Left hindlimb (tissue), 1 donor: ENCODE measurements around the gene ZNF213.

Experiments used
- DNase-seq: peaks from one replicate; pipeline ENCODE4 v3.0.0-alpha.2; 2018

ZNF213 gene

DNA sequence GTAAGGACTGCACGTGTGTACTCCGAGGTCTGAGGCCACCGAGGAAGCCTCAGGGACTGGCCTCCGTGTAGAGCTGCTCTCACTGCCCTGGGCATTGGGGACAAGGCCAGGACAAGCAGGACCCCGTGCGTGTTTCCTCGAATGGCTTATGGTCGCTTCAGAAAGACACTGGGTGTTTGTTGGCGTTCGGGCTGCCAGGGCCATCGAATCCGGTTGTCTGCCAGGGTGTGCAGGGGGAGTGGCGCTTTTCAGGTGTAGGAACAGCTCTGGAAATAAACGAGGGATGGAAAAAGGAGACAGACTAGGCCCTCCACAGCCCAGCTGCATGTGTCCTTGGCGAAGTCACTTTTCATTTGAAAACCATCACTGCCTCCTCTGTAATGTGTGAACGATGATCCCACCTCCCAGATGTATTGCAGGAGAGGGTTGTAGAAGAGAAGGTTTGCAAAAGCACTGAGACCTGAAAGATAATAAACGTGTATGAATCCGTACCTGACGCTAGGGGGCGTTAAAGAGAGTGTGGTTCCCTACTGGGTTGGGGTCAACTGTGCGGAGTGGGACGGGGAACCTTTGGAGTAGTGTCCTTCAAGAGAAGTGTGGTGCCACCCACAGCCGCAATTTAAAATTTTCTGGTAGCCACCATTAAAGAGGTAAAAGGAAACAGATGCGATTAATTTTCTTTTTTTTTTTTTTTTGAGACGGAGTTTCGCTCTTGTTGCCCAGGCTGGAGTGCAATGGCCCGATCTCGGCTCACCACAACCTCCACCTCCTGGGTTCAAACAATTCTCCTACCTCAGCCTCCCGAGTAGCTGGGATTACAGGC is 33.6 kb upstream of the ZNF213 start:
- no peak for DNase-seq

- no peak for DNase-seq
Observed at GRCh38 chr16:3101841-3102470, 32.9 kb upstream of the ZNF213 start.

DNA sequence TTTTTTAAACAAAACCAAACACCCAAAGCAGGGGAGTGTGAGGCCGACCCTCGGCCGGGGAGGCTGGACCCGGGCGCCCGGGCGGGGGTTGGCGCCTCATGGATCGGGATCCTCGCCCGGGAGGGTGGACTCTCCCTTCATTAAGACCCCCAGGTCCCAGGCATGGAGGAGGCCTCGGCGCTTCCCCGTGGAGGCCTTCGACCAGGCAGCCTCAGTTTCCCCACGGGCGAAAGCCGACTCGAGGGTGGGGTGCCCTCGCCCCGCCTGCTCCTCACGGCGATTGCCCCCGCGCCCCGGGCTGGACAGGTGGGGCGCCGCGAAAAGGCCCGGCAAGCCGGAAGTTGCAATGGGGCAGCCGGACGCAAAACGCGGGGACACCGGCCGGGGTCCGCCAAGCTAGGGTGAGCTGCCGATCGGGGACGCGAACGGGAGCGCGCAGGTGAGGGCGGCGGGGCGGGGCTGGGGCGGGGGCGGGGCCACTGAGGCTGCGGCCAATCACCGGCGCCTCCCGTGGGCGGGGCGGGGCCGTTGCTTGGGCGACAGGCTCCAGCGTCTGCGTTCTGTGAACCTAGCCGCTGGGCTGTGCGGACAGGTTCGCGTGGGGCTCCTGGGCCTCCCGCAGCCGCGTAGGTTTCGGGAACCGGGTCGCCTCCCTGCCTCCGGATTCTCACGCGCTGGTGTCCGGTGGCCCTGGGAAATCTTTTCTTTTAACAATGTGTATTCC is 28.5 kb upstream of the ZNF213 start:
- DNase-seq: peak; percentile 95

GRCh38 chr16:3112058-3112880 is 22.6 kb upstream of the ZNF213 start, which contains the start of gene ZNF205:
TSS of gene ZNF205 (plus strand) at chr16:3112586. CDS start at chr16:3113431, 845 bp downstream.
- DNase-seq: peak; percentile 83

- DNase-seq: no peak
Observed at GRCh38 chr16:3112881-3113574, 21.8 kb upstream of the ZNF213 start.

DNA sequence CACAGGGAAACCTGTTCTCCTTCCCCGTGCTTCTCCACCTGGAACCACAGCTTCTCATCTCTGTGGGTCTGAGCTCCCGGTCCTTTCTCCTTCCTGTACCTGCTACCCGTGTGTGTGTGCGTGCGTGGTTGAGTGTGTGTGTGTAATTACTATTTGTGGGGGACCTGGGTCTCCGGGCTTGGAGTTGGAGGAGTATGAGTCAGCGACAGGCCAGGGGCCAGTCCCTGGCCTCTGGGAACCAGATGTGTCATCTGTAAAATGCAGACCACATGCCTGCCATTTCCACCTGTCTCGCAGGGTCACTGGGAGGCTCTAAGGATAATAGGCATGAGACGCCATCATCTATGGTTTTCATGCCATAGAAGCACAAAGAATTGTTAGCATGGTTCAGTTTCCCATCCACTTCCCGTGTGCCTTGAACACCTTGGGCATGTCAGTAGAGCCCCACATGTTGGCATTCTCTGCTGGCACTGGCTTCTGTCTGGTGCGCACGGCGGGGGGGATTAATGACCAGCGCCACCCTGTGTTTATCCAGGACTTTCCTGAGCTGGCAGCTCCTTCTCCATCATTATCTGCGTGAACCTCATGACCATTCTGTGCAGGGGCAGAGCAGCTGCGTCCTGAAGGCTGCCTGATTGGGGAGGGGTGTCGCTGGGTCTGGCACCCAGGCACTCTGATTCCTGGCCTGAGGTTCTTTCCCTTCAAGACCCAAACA is 20.9 kb upstream of the ZNF213 start:
- DNase-seq: no peak

DNA sequence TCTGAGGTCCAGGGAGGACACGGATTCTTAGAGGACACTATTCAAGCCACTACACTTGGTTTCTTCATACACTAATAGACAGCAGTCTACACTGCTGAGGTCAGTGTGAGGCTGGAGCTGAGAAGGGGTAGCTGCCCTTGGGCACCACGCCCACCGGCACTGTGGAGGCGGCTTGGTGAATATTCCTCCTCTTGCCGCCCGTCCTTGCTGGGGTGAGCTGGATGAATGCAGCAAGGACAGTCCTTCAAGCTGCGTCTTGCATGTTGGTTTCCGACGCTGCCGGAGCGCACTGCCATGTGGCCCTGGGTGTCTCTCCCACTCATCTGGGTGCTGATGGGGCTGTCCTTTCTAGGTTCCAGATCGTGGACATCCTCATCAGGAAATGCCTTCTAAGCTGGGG is 19.8 kb upstream of the ZNF213 start:
- DNase-seq: no peak

- DNase-seq: no peak
Observed at GRCh38 chr16:3115561-3115960, 19.3 kb upstream of the ZNF213 start.

- DNase-seq: no peak
Observed at GRCh38 chr16:3118204-3118790, 16.5 kb upstream of the ZNF213 start.

- DNase-seq: no peak
Observed at GRCh38 chr16:3118846-3119245, 16.0 kb upstream of the ZNF213 start.

DNA sequence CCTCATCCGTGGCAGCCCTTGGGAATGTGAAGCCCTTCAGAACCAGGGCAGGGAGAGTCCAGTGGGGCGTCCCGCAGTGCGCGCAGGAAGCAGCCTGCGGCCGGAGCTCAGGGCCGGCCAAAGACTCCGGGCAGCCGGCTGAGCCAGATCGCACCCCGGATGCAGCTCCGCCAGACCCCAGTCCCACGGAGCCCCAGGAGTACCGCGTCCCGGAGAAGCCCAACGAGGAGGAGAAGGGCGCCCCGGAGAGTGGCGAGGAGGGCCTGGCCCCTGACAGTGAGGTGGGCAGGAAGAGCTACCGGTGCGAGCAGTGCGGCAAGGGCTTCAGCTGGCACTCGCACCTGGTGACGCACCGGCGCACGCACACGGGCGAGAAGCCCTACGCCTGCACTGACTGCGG is 15.5 kb upstream of the ZNF213 start:
- no peak for DNase-seq

DNA sequence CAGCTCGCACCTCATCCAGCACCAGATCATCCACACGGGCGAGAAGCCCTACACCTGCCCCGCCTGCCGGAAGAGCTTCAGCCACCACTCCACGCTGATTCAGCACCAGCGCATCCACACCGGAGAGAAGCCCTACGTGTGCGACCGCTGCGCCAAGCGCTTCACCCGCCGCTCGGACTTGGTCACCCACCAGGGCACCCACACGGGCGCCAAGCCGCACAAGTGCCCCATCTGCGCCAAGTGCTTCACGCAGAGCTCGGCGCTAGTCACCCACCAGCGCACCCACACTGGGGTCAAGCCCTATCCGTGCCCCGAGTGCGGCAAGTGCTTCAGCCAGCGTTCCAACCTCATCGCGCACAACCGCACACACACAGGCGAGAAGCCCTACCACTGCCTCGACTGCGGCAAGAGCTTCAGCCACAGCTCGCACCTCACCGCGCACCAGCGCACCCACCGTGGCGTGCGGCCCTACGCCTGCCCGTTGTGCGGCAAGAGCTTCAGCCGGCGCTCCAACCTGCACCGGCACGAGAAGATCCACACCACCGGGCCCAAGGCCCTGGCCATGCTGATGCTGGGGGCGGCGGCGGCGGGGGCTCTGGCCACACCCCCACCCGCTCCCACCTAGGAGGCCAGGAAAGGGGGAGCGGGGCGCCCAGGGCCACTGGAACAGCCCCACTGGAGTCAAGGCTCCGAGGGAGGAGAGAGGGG is 15.0 kb upstream of the ZNF213 start:
- DNase-seq: no peak

DNA sequence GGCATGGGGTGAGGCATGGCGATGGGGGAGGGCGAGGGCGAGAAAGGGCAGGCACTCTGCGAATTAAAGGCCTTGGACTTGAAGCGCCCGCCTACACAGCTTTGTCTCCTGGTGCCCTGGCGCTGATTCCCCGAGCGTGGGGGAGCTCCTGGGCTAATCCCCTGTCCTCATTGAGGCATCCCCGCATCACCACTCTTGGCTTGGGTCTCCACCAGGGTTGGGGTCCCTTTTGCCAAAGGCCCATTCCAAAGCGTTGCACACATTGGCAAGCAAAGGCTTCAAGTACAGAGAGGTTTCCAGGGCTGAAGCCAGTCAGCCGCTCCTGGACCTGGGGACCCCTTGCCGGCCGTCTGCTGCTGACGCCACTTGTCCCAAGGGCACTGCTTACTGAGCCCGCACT is 14.4 kb upstream of the ZNF213 start:
- no peak for DNase-seq

- no peak for DNase-seq
Observed at GRCh38 chr16:3121851-3122467, 12.9 kb upstream of the ZNF213 start.

GRCh38 chr16:3122926-3123570 is 11.8 kb upstream of the ZNF213 start:
- no peak for DNase-seq

GRCh38 chr16:3123986-3124886 is 10.6 kb upstream of the ZNF213 start:
- DNase-seq: peak; percentile 97

- DNase-seq: no peak
Observed at GRCh38 chr16:3127745-3128144, 7.1 kb upstream of the ZNF213 start.
